Measurements from ENCODE around the gene CCDC174. TPM values are rescaled to one million over a fixed set of nuclear protein-coding genes. Genes with fewer than 3 reads are reported as not detected.

Gene CCDC174
- polyA plus RNA-seq, 2 of the 4 experiments (the other 2 are of a cell fraction) = 12.6 to 17.6 TPM

DNA sequence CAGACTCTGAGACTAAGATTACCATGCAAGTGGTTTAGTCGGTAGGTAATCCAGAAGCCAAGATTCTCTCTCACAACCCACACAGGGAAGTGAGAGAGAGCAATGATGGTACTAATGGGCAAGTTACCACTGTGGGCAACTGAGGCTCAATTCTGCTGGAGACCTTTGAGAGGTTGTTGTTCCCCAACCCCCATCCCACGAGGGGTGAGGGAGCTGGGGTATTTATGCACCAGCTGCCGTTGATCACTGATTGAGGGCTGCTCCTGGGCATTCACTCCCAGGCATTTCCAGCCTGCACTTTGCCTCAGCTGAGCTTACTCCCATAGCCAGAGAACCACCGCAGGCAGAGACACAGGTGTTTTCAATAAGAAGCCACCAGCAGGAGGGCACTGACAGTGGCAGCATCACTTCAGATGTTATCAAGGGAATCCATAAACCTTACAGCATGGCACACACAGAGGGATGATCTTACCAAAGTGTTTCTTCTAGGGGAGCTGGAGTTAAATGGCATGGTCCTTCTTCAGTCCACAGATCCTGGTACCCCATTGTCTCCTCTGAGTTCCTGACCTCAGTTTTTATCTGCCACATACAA is 15.0 kb upstream of the CCDC174 start:
- no peak for ATAC-seq
- no peak for FAIRE-seq
- no peak for DNase-seq (ENCODE audit: low read depth in 1 of 2, low spot score in 1 of 2)
- ChIA-PET POLR2A (interaction anchor here (2.3 kb wide), 1 partner anchor 15 kb away, joined by 9 read pairs; the partner anchor contains the start of gene CCDC174), CTCF (interaction anchor here (1.2 to 3.5 kb wide), 4 partner anchors 11 to 287 kb away, joined by 3 to 10 read pairs (median 4); partner anchors contain the start of gene CCDC174)
- H3K4me2 ChIP-seq = no peak overlapping the region
- no peak overlapping the region for H3K4me3 ChIP-seq
- no peak overlapping the region for H3K27ac ChIP-seq
- H3K9me3 ChIP-seq = no peaks in the 10 kb centered on the region
- no peak for TF ChIP-seq SMC3 (IDR thresholded peaks at IDR 0.05)
- TF ChIP-seq ZC3H11A (IDR thresholded peaks at IDR 0.05) = no peak
- no peak for TF ChIP-seq ZNF302 (CRISPR knock-in tag; IDR thresholded peaks at IDR 0.05)
- TF ChIP-seq EHF (CRISPR knock-in tag; IDR thresholded peaks at IDR 0.05) = no peak
- no peak for TF ChIP-seq POLR2A (IDR thresholded peaks at IDR 0.05; ENCODE audit: low read length)
- TF ChIP-seq MAZ (IDR thresholded peaks at IDR 0.05; ENCODE audit: borderline replicate concordance, low read depth, low read length) = no peak
- TF ChIP-seq, protein P1, sequence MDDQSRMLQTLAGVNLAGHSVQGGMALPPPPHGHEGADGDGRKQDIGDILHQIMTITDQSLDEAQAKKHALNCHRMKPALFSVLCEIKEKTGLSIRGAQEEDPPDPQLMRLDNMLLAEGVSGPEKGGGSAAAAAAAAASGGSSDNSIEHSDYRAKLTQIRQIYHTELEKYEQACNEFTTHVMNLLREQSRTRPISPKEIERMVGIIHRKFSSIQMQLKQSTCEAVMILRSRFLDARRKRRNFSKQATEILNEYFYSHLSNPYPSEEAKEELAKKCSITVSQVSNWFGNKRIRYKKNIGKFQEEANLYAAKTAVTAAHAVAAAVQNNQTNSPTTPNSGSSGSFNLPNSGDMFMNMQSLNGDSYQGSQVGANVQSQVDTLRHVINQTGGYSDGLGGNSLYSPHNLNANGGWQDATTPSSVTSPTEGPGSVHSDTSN (IDR thresholded peaks at IDR 0.05) = no peak
- TF ChIP-seq HOXB5 (CRISPR knock-in tag; IDR thresholded peaks at IDR 0.05) = no peak
- peaks cover 7% of the 10 kb centered on the region for H3K4me1 ChIP-seq
- WGBS (ENCODE audit: missing lambda C conversion rate) = 33% methylated on average over 4 of the region's 4 CpGs

- H3K27ac ChIP-seq = no peak overlapping the region
- no peaks in the 10 kb centered on the region for H3K9me3 ChIP-seq
- TF ChIP-seq, protein P1 (IDR thresholded peaks at IDR 0.05) = no peak
- TF ChIP-seq FOSL2 (IDR thresholded peaks at IDR 0.05) = no peak
- TF ChIP-seq FOSL2 (CRISPR knock-in tag; IDR thresholded peaks at IDR 0.05) = peak; percentile 8; the same call in 1 of the 2 replicates
- no peak for TF ChIP-seq BHLHE40 (IDR thresholded peaks at IDR 0.05; ENCODE audit: low read depth, low read length)
- TF ChIP-seq JUN (IDR thresholded peaks at IDR 0.05) = no peak
- H3K4me1 ChIP-seq = peaks cover 7% of the 10 kb centered on the region
- peak overlapping the region; percentile 53 for H3K4me2 ChIP-seq
- 29% methylated on average over 10 of the region's 10 CpGs for WGBS (ENCODE audit: missing lambda C conversion rate)
- no peak for FAIRE-seq
- DNase-seq (ENCODE audit: low read depth in 1 of 2, low spot score in 1 of 2) = peak; percentile 15 to 31
- CTCF ChIA-PET = interaction anchor here (0.8 kb wide), 1 partner anchor 13 kb away, joined by 3 read pairs; no protein-coding TSS in a partner anchor
- ATAC-seq = peak; percentile 52 to 65; a peak in 3 of 6 replicates
- H3K4me3 ChIP-seq = no peak overlapping the region
- POLR2A ChIA-PET = no interaction called here
These were observed 11.4 kb upstream of the CCDC174 start for GRCh38 chr3:14640157-14640562.

DNA sequence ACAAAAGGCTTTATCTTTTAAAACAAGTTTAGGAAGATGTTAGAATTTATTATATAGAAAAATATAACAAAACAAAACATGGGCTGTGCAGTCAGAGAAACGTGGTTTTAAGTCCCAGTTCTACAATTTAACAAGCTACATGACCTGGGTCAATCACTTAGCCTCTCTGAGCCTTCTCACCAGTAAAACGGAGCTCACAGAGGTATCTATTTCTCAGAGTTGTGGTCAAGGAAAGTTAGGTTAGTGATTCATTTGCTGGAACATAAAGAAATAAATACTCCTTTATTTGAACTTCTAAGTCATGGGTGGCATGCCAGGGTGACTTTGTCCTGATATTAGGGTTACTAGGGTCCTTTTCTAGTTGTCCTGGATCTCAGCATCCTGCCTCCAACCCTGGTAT is 10.8 kb upstream of the CCDC174 start:
- Histone ChIP-seq H3K4me1 (peaks cover 7% of the 10 kb centered on the region), H3K27ac (no peak overlapping the region), H3K9me3 (no peaks in the 10 kb centered on the region), H3K4me2 (no peak overlapping the region; the same call in 2 of the 3 replicates), H3K4me3 (no peak overlapping the region)
- 12% methylated on average over 2 of the region's 2 CpGs for WGBS (ENCODE audit: missing lambda C conversion rate)
- no peak for ATAC-seq
- ChIA-PET POLR2A (interaction anchor here (1.2 kb wide), 1 partner anchor 11 kb away, joined by 4 read pairs; the partner anchor contains the start of gene CCDC174), CTCF (interaction anchor here (0.6 kb wide), 1 partner anchor 9 kb away, joined by 3 read pairs; no protein-coding TSS in a partner anchor)
- no peak for FAIRE-seq
- TF ChIP-seq ELK1 (IDR thresholded peaks at IDR 0.05; ENCODE audit: low read depth, low read length) = no peak
- DNase-seq (ENCODE audit: low read depth in 1 of 2, low spot score in 1 of 2) = no peak

- no peak for ATAC-seq
- H3K4me3 ChIP-seq = no peak overlapping the region
- no peak overlapping the region for H3K4me2 ChIP-seq
- no peak for FAIRE-seq
- peaks cover 7% of the 10 kb centered on the region for H3K4me1 ChIP-seq
- no peak overlapping the region for H3K27ac ChIP-seq
- H3K9me3 ChIP-seq = no peaks in the 10 kb centered on the region
- 50% methylated on average over 4 of the region's 4 CpGs for WGBS (ENCODE audit: missing lambda C conversion rate)
- POLR2A ChIA-PET = interaction anchor here (1.2 kb wide), 1 partner anchor 10 kb away, joined by 4 read pairs; the partner anchor contains the start of gene CCDC174
- CTCF ChIA-PET = interaction anchor here (0.6 kb wide), 1 partner anchor 8 kb away, joined by 3 read pairs; no protein-coding TSS in a partner anchor
- DNase-seq (ENCODE audit: low read depth in 1 of 2, low spot score in 1 of 2) = no peak
- TF ChIP-seq MAFK (IDR thresholded peaks at IDR 0.05; ENCODE audit: partially characterized antibody) (no peak), CEBPB (IDR thresholded peaks at IDR 0.05) (no peak), HDAC2 (IDR thresholded peaks at IDR 0.05) (no peak), ZC3H11A (IDR thresholded peaks at IDR 0.05) (no peak), CHD2 (IDR thresholded peaks at IDR 0.05; ENCODE audit: low read length, partially characterized antibody) (no peak), TFCP2L1 (CRISPR knock-in tag; IDR thresholded peaks at IDR 0.05) (no peak), EHMT2 (IDR thresholded peaks at IDR 0.05; ENCODE audit: low read depth) (no peak), SMC3 (IDR thresholded peaks at IDR 0.05) (no peak), RCOR1 (IDR thresholded peaks at IDR 0.05; ENCODE audit: low read depth, low read length) (no peak), CHD4 (IDR thresholded peaks at IDR 0.05; ENCODE audit: borderline replicate concordance) (no peak), JUN (IDR thresholded peaks at IDR 0.05) (no peak), EHF (CRISPR knock-in tag; IDR thresholded peaks at IDR 0.05) (no peak), ZFP36 (IDR thresholded peaks at IDR 0.05; ENCODE audit: borderline replicate concordance, partially characterized antibody) (no peak), CBX2 (IDR thresholded peaks at IDR 0.05; ENCODE audit: borderline replicate concordance, low read depth) (no peak)
- TF ChIP-seq, protein P2, sequence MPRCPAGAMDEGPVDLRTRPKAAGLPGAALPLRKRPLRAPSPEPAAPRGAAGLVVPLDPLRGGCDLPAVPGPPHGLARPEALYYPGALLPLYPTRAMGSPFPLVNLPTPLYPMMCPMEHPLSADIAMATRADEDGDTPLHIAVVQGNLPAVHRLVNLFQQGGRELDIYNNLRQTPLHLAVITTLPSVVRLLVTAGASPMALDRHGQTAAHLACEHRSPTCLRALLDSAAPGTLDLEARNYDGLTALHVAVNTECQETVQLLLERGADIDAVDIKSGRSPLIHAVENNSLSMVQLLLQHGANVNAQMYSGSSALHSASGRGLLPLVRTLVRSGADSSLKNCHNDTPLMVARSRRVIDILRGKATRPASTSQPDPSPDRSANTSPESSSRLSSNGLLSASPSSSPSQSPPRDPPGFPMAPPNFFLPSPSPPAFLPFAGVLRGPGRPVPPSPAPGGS (IDR thresholded peaks at IDR 0.05) = no peak
- TF ChIP-seq, protein P3, sequence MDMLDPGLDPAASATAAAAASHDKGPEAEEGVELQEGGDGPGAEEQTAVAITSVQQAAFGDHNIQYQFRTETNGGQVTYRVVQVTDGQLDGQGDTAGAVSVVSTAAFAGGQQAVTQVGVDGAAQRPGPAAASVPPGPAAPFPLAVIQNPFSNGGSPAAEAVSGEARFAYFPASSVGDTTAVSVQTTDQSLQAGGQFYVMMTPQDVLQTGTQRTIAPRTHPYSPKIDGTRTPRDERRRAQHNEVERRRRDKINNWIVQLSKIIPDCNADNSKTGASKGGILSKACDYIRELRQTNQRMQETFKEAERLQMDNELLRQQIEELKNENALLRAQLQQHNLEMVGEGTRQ (IDR thresholded peaks at IDR 0.05) = no peak
- TF ChIP-seq, protein P4, sequence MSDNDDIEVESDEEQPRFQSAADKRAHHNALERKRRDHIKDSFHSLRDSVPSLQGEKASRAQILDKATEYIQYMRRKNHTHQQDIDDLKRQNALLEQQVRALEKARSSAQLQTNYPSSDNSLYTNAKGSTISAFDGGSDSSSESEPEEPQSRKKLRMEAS (IDR thresholded peaks at IDR 0.05) = no peak
These were observed 10.2 kb upstream of the CCDC174 start for GRCh38 chr3:14641346-14641745.

Measured in A549 (cell line).